GM12865 (cell line): Measurements from ENCODE around the gene ZNF124.

ENCODE experiments used
- DNase-seq: peaks from one replicate; pipeline ENCODE4 v3.0.0; 2010; ENCODE audit warnings: low read depth
- H3K4me3 ChIP-seq: 2 replicates; pipeline ENCODE4 v1.5.1; 2011; ENCODE audit warnings: mild to moderate bottlenecking, low read depth, low read length, control low read depth
- TF ChIP-seq, protein P1 (sequence below): IDR thresholded peaks from 2 replicates; pipeline ENCODE4 v1.5.1; 2011; ENCODE audit warnings: low read length, control low read depth, low read depth, inconsistent platforms; ENCODE audit not compliant: insufficient read depth; ENCODE audit errors: missing control alignments

Gene ZNF124

DNA sequence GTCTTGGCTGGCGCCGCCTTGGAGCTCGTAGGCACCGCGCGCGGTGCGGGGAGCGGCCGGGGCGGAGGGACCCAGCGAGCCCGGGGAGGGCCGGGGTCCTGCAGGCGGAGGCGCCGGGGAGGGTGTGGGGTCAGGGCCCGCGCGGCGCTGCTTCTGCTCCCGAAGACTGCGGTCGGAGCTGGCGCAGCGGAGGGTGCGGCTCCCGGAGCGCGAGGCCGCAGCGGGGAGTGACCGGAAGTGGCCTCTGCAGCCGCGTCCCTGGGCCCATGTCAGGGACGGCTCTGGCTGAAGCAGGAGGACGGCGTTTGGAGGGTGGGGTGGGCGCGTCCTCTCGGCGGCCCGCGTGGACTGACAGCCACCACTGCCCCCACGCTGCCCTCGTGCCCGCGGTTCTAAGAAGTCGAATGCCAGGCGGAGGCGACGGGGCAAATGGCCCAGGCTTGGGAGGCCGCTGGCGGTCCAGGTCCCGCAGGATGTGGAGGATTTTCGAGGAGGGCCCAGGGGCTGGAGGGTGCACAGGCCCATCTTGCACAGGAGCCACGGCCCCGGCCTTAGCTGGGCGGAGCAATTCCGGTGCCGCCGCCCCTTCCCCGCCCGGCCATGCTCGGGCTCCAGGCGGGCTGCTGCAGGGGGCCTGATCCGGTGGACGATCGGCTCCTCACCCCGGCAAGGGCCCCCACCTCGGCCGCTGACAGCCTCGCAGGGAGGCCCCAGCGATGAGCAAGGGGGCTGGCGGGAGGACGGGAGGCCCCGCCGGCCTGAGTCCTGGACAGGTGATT is 59.9 kb downstream of the ZNF124 start:
- H3K4me3 ChIP-seq = no peak overlapping the region
- DNase-seq = no peak
- TF ChIP-seq, protein P1, sequence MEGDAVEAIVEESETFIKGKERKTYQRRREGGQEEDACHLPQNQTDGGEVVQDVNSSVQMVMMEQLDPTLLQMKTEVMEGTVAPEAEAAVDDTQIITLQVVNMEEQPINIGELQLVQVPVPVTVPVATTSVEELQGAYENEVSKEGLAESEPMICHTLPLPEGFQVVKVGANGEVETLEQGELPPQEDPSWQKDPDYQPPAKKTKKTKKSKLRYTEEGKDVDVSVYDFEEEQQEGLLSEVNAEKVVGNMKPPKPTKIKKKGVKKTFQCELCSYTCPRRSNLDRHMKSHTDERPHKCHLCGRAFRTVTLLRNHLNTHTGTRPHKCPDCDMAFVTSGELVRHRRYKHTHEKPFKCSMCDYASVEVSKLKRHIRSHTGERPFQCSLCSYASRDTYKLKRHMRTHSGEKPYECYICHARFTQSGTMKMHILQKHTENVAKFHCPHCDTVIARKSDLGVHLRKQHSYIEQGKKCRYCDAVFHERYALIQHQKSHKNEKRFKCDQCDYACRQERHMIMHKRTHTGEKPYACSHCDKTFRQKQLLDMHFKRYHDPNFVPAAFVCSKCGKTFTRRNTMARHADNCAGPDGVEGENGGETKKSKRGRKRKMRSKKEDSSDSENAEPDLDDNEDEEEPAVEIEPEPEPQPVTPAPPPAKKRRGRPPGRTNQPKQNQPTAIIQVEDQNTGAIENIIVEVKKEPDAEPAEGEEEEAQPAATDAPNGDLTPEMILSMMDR = no peak

DNA sequence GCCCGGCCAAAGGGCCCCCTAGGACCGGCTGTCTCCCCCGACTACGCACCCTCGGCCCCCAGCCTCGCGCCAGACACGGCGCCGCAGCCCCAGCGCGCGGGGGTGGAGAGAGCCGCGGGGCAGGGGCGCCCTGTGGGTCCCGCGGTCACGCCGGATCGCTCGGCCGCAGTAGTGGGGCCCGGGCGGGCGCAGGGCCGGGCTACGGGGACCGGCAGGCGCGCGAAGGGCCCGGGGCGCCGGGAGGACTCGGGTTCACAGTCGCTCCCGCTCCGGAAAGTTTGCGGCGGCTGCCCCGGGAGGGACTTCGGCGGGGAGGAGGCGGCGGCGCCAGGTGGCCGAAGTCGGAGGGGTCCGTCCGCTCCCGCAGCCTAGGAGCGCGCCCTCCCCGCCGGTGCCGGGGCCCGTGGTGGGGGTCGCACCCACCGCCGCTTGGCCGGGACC is 60.5 kb downstream of the ZNF124 start:
- TF ChIP-seq, protein P1 = no peak
- no peak overlapping the region for H3K4me3 ChIP-seq
- DNase-seq = no peak

DNA sequence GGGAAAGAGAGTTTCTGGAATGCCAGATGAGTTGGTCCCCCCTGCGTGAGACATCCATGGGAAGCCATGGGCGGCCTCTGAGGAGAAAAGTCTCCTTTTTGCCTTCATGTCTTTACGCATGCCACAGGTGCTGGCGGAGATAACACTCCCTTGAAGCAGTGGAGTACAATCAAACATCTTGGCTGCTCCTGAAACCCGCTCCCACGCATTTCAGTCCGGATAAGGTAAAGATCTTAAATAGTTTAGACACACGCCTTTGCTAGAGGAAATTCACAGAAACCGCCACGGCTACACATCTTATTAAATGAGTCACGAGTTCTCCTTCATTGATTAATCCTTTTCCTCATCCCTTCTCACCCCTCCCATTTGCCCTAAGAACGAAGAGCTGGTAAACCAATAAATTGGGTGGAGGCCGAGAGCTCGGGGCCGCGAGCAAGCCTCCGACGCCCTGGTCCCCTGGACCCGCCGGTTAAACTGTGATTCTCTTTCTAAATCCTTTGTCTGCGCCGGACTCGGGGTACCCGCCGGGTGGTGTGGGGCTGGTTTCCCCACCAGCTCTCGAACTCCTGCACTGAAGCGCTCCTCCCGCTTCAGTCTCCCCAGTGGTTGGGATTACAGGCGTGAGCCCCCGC is 61.1 kb downstream of the ZNF124 start:
- DNase-seq = no peak
- H3K4me3 ChIP-seq = no peak overlapping the region
- TF ChIP-seq, protein P1 = no peak

DNA sequence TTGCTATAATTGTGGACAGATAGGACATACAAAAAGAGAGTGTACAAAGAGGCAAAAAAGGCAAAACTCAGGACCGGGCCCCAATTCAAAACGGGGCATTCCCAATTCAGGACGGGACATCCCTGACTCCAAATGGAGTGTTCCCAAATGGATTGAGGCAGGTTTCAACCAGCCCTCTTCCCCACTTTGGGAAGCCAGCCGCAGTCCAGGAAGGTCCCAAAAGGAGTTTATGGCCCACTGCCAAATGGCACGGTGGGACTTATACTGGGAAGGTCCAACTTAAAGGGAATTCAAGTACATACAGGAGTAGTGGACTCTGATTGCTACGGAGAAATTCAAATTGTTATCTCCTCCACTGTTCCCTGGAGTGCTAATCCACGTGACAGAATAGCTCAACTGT is 64.1 kb downstream of the ZNF124 start:
- no peak for DNase-seq
- H3K4me3 ChIP-seq = no peak overlapping the region
- TF ChIP-seq, protein P1 = no peak

- TF ChIP-seq, protein P1 = no peak
- H3K4me3 ChIP-seq = no peak overlapping the region
- DNase-seq = no peak
Observed at GRCh38 chr1:247105966-247106365, 65.9 kb downstream of the ZNF124 start.
